Loucy (cell line): ENCODE results near the gene HSPA9.
A peak's percentile ranks its signal among the peaks of the same experiment; 100 is the strongest.

Experiments
- H2AFZ ChIP-seq: fragments of 200-600 bp; sonication (generic); 2 replicates; pipeline ENCODE4 v1.6.0; 2016; ENCODE audit warnings: antibody characterized with exemption, mild to moderate bottlenecking, low read length, moderate library complexity
- H3F3A ChIP-seq: fragments of 200-600 bp; 2 replicates; pipeline ENCODE4 v1.6.0; 2016; ENCODE audit warnings: antibody characterized with exemption, low read depth, mild to moderate bottlenecking
- H3K27me3 ChIP-seq: fragments of 200-600 bp; sonication (generic); 2 replicates; pipeline ENCODE4 v1.6.1; 2014; ENCODE audit warnings: low read length, mild to moderate bottlenecking; ENCODE audit not compliant: insufficient read depth, poor library complexity, severe bottlenecking
- H3K36me3 ChIP-seq: fragments of 200-600 bp; sonication (generic); 2 replicates; pipeline ENCODE4 v1.6.1; 2016; ENCODE audit warnings: low read length; ENCODE audit not compliant: insufficient read depth
- H3K4me1 ChIP-seq: fragments of 200-600 bp; sonication (generic); 2 replicates; pipeline ENCODE4 v1.5.1; 2014; ENCODE audit warnings: low read length, mild to moderate bottlenecking; ENCODE audit not compliant: insufficient read depth, poor library complexity, severe bottlenecking
- H3K4me2 ChIP-seq: fragments of 200-600 bp; sonication (generic); 2 replicates; pipeline ENCODE4 v1.6.0; 2014; ENCODE audit warnings: antibody characterized with exemption, low read length, low read depth, mild to moderate bottlenecking; ENCODE audit not compliant: poor library complexity, severe bottlenecking
- H3K4me3 ChIP-seq: fragments of 200-600 bp; sonication (generic); 2 replicates; pipeline ENCODE4 v1.5.1; 2014; ENCODE audit warnings: low read length, mild to moderate bottlenecking, mixed read lengths; ENCODE audit not compliant: poor library complexity, severe bottlenecking
- H3K79me2 ChIP-seq: fragments of 200-600 bp; sonication (generic); 2 replicates; pipeline ENCODE4 v1.6.1; 2014; ENCODE audit warnings: low read length; ENCODE audit not compliant: insufficient read depth
- H3K9ac ChIP-seq: fragments of 200-600 bp; sonication (generic); 2 replicates; pipeline ENCODE4 v1.6.0; 2014; ENCODE audit warnings: mild to moderate bottlenecking, low read depth, low read length, moderate library complexity; ENCODE audit not compliant: poor library complexity, severe bottlenecking
- H3K9me2 ChIP-seq: fragments of 200-600 bp; sonication (generic); replicated peaks from 2 replicates; pipeline ENCODE4 v1.6.1; 2016; ENCODE audit warnings: low read depth, low read length, mixed read lengths
- H3K9me3 ChIP-seq: fragments of 200-600 bp; sonication (generic); 2 replicates; pipeline ENCODE4 v1.6.1; 2014; ENCODE audit warnings: mild to moderate bottlenecking, antibody characterized with exemption, low read length, low read depth; ENCODE audit not compliant: insufficient read depth
- H4K20me1 ChIP-seq: fragments of 200-600 bp; sonication (generic); 2 replicates; pipeline ENCODE4 v1.6.0; 2014; ENCODE audit warnings: antibody characterized with exemption, low read length, mild to moderate bottlenecking; ENCODE audit not compliant: insufficient read depth, poor library complexity, severe bottlenecking
- EZH2phosphoT487 ChIP-seq: fragments of 200-600 bp; IDR thresholded peaks from 2 replicates; pipeline ENCODE4 v1.6.1; 2018; ENCODE audit warnings: antibody characterized with exemption, mild to moderate bottlenecking, moderate library complexity, borderline replicate concordance
- TF ChIP-seq, protein P1 (sequence below): fragments of 200-600 bp; sonication (generic); conservative IDR thresholded peaks from 2 replicates; pipeline ENCODE4 v1.5.1; 2014; ENCODE audit warnings: mild to moderate bottlenecking, antibody characterized with exemption, low read length

Gene HSPA9

DNA sequence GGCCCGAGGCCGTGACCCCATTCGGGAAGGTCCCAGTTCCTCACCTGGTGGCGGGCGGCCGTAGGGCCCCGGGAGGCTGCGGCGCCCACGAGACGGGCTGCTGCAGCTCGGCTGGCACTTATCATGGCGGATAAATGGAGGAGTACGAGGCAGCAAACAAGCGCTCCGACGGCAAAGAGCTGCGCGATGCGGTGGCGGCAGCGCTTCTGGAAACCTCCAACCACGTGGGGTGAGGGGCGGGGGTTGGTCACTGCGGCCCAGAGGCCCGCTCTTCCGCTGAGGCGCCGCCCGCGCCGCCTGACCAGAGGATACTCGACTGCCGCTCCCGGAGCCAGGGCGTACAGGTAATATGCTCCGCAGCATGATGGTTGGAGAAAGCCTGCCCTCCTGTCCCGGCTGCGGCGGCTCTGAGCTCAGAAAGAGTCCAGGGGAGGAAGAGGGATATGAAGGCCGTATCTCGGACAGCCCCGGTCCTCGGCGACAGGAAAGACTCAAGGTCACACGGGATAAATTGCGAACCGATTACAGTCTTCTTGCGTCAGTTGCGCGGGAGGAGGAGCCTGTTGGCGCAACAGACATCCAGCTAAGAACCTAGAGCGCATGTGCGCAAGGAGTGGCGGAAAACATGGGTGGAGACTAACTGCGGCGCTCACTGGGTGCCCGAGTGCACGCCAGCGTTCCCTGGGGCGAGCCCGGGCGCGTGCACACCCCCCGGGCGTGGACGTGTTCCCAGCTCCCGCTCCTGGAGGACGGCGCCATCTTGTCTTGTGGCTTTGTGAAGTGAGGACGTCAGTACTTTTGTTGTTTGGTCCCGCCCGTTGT is at the start of gene HSPA9:
Gene HSPA9 (minus strand): TSS at position 208 of the 822 bp plus-strand sequence. CDS start 83 bp downstream, at position 125.
- H2AFZ ChIP-seq = peak within 1 kb of the TSS; percentile 82
- H3K9me3 ChIP-seq = no peaks in the 10 kb centered on the region
- H3K4me2 ChIP-seq = peak within 1 kb of the TSS; percentile 90
- peaks cover 47% of the 10 kb centered on the region for H3K79me2 ChIP-seq
- H3K9ac ChIP-seq = peak within 1 kb of the TSS; percentile 96
- no peaks in the 10 kb centered on the region for H3K9me2 ChIP-seq
- H3F3A ChIP-seq = no peaks in the 10 kb centered on the region
- H3K4me1 ChIP-seq = peaks cover 26% of the 10 kb centered on the region
- H3K36me3 ChIP-seq = peaks cover 24% of the 10 kb centered on the region
- TF ChIP-seq, protein P1, sequence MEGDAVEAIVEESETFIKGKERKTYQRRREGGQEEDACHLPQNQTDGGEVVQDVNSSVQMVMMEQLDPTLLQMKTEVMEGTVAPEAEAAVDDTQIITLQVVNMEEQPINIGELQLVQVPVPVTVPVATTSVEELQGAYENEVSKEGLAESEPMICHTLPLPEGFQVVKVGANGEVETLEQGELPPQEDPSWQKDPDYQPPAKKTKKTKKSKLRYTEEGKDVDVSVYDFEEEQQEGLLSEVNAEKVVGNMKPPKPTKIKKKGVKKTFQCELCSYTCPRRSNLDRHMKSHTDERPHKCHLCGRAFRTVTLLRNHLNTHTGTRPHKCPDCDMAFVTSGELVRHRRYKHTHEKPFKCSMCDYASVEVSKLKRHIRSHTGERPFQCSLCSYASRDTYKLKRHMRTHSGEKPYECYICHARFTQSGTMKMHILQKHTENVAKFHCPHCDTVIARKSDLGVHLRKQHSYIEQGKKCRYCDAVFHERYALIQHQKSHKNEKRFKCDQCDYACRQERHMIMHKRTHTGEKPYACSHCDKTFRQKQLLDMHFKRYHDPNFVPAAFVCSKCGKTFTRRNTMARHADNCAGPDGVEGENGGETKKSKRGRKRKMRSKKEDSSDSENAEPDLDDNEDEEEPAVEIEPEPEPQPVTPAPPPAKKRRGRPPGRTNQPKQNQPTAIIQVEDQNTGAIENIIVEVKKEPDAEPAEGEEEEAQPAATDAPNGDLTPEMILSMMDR = no peak
- no peak for TF ChIP-seq EZH2phosphoT487
- H3K27me3 ChIP-seq = peaks cover 4% of the 10 kb centered on the region
- peaks cover 34% of the 10 kb centered on the region for H4K20me1 ChIP-seq
- H3K4me3 ChIP-seq = peak within 1 kb of the TSS; percentile 84

DNA sequence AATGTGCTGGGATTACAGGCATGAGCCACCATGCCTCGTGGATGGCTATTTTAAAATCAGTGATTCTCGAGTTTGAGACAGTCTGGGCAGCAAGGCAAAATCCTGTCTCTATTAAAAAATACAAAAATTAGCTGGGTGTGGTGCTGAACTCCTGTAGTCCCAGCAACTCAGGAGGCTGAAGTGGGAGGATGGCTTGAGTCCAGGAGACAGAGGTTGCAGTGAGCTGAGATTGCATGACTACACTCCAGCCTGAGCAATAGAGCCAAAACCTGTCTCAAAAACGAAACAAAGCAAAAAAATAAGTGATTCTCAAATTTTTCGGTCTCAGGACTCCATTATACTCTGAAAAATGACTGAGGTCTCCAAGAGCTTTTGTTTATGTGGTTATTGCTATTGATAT is 47.9 kb upstream of the HSPA9 start:
- H3K9me2 ChIP-seq = no peaks in the 10 kb centered on the region
- no peaks in the 10 kb centered on the region for H4K20me1 ChIP-seq
- no peaks in the 10 kb centered on the region for H3K36me3 ChIP-seq
- no peaks in the 10 kb centered on the region for H3K9me3 ChIP-seq
- no peaks in the 10 kb centered on the region for H3K79me2 ChIP-seq
- TF ChIP-seq EZH2phosphoT487 = no peak
- TF ChIP-seq, protein P1 = no peak
- H3K4me1 ChIP-seq = no peaks in the 10 kb centered on the region
- no peak overlapping the region for H3K4me3 ChIP-seq
- H3F3A ChIP-seq = no peaks in the 10 kb centered on the region
- no peak overlapping the region for H3K9ac ChIP-seq
- H3K27me3 ChIP-seq = no peaks in the 10 kb centered on the region
- H3K4me2 ChIP-seq = no peak overlapping the region
- H2AFZ ChIP-seq = no peak overlapping the region

DNA sequence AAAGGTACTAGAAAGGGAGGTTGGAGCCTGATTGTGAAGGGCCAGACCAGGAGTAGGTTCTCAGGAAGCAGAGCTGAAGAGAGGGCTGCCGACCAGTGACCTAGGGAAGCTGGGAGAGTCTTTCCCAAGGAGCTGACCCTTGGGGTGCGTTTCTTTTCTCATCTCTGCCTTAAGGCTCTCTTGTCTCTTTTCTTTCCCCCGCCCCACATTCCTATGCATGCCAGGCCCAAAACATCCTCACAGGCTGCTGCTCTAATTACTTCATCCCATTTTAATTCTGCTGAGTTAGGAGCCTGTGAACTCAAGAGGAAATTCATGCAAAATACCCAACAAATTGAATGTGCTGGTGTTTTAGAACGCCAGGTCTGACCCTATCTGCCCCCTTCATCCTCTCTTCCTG is 46.9 kb upstream of the HSPA9 start:
- Histone ChIP-seq H4K20me1 (no peaks in the 10 kb centered on the region), H3K27me3 (no peaks in the 10 kb centered on the region), H3F3A (no peaks in the 10 kb centered on the region), H3K36me3 (no peaks in the 10 kb centered on the region), H3K79me2 (no peaks in the 10 kb centered on the region), H3K9me2 (no peaks in the 10 kb centered on the region), H3K4me1 (no peaks in the 10 kb centered on the region), H3K9ac (no peak overlapping the region), H2AFZ (no peak overlapping the region), H3K9me3 (no peaks in the 10 kb centered on the region), H3K4me2 (no peak overlapping the region), H3K4me3 (no peak overlapping the region)
- no peak for TF ChIP-seq EZH2phosphoT487
- TF ChIP-seq, protein P1 = no peak
